ENCODE results near the gene R3HDM4. TPM values are rescaled to one million over a fixed set of nuclear protein-coding genes. Genes with fewer than 3 reads are reported as not detected.
"Not testable (repeated sequence)": the region's sequence is repeated elsewhere in the genome, so short reads cannot be mapped to it uniquely, and the experiment has no call there.

The R3HDM4 gene
- polyA plus RNA-seq, 1 experiment: 24.0 TPM

DNA sequence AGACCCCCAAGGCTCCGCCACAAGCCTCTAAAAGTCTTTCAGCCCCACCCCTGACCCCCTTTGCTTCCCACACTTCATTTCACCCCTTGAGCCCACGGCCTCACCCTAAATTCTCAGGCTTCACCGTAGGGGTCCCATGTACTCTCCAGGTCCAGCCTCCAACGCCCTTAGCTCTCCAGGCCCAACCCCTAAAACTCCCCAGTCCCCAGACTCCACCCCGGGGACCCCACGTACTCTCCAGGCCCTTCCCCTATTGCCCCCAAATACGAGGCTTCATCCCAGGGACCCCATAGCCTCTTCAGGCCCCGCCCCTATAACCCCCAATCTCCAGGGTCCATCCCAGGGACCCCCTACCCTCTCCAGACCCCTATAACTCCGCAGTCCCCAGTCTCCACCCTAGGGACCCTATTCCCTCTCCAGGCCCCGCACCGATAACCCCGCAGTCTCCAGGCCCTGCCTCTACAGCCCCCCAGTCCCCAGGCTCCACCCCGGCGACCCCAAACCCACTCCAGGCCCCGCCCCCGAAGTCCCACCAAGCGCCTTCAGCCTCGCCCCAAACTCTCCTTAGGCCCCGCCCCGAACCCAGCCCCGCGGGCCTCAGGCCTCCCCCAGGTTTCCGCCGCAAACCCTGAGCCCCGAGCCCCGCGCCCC, 20.7 kb downstream of the R3HDM4 start:
- peak overlapping the region; percentile 39 for H3K27ac ChIP-seq (ENCODE audit: low read depth, low read length)
- POLR2A ChIA-PET: interaction anchor here (0.6 to 1.2 kb wide), 6 partner anchors 11 to 135 kb away, joined by 3 to 5 read pairs (median 3); no protein-coding TSS in a partner anchor
- H3K9me3 ChIP-seq (ENCODE audit: control insufficient read depth, insufficient read depth, low read length): no peaks in the 10 kb centered on the region; the same call in 1 of the 2 replicates

DNA sequence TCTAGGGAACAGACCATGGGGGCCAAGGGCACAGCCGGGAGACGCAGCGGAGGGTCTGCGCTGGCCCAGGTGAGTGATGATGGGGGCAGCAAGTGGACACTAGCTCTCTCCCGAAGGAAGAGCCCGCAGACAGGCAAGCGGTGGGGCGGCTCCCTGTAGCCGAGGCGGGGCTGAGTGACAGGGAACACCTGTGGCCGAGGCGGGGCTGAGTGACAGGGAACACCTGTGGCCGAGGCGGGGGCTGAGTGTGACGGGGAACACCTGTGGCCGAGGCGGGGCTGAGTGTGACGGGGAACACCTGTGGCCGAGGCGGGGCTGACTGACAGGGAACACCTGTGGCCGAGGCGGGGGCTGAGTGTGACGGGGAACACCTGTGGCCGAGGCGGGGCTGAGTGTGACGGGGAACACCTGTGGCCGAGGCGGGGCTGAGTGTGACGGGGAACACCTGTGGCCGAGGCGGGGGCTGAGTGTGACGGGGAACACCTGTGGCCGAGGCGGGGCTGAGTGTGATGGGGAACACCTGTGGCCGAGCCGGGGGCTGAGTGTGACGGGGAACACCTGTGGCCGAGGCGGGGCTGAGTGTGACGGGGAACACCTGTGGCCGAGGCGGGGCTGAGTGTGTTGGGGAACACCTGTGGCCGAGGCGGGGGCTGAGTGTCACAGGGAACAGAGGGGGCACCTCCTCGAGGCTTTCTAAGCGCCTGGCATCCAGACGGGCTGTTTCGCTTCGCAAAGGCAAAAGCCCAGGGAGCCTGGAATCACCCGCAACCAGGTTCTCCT, 21.4 kb downstream of the R3HDM4 start:
- DNase-seq (ENCODE audit: low read depth, low spot score); H3K27me3 ChIP-seq (ENCODE audit: control insufficient read depth, insufficient read depth, low read length); CTCF ChIA-PET; H3K27ac ChIP-seq (ENCODE audit: low read depth, low read length); H3K9me3 ChIP-seq (ENCODE audit: control insufficient read depth, insufficient read depth, low read length): not testable (repeated sequence)
- POLR2A ChIA-PET: interaction anchor here (0.7 to 1.0 kb wide), 2 partner anchors 11 to 114 kb away, joined by 4 to 5 read pairs; no protein-coding TSS in a partner anchor
- H3K4me3 ChIP-seq (ENCODE audit: low read depth, low read length): peak overlapping the region; percentile 82

More for the DNA sequence above, 20.7 kb downstream of the R3HDM4 start:
- H3K27me3 ChIP-seq (ENCODE audit: control insufficient read depth, insufficient read depth, low read length): no peaks in the 10 kb centered on the region
- peak overlapping the region; percentile 82 for H3K4me3 ChIP-seq (ENCODE audit: low read depth, low read length)
- CTCF ChIA-PET: no interaction called here
- DNase-seq (ENCODE audit: low read depth, low spot score): no peak
- no peak for TF ChIP-seq CTCF (IDR thresholded peaks at IDR 0.05; ENCODE audit: low read depth, low read length)

GRCh38 chr19:890831-891230, 22.2 kb downstream of the R3HDM4 start:
- Histone ChIP-seq H3K27ac (ENCODE audit: low read depth, low read length) (no peak overlapping the region), H3K4me3 (ENCODE audit: low read depth, low read length) (no peak overlapping the region), H3K9me3 (ENCODE audit: control insufficient read depth, insufficient read depth, low read length) (no peaks in the 10 kb centered on the region; the same call in 1 of the 2 replicates), H3K27me3 (ENCODE audit: control insufficient read depth, insufficient read depth, low read length) (no peaks in the 10 kb centered on the region)
- no peak for DNase-seq (ENCODE audit: low read depth, low spot score)
- POLR2A ChIA-PET: no interaction called here
- CTCF ChIA-PET: no interaction called here
- TF ChIP-seq CTCF (IDR thresholded peaks at IDR 0.05; ENCODE audit: low read depth, low read length): no peak

DNA sequence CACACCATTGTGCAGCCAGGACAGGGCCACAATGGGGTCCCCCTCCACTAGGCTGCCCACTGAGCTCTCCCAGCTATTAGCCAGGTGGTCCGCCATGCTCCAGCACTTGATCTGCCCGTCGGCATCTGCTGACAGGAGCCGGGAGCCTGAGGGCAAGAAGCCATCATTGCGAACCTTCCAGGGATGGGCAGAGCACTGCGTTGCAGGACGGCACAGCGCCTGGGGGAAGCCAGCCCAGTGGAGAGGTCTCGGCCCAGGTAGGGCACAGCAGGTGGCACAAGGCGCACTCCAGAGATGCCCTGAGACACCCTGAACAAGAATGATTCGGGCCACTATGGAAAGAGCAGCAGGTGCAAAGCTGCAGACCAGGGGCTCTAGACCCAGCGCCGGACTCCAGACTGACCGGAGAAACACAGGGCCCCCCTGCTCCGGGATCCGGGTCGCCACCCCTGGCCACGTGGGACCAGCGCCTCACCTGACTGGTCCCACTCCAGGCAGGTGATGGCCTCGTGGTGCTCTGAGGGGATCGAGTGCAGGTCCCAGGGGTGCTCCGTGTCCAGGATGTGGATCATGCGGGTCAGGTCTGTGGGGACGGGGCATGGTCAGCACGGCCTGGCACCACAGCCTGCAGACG, 23.2 kb downstream of the R3HDM4 start:
- Histone ChIP-seq H3K27ac (ENCODE audit: low read depth, low read length) (no peak overlapping the region), H3K4me3 (ENCODE audit: low read depth, low read length) (no peak overlapping the region), H3K9me3 (ENCODE audit: control insufficient read depth, insufficient read depth, low read length) (no peaks in the 10 kb centered on the region; the same call in 1 of the 2 replicates), H3K27me3 (ENCODE audit: control insufficient read depth, insufficient read depth, low read length) (no peaks in the 10 kb centered on the region)
- DNase-seq (ENCODE audit: low read depth, low spot score): no peak
- no peak for TF ChIP-seq CTCF (IDR thresholded peaks at IDR 0.05; ENCODE audit: low read depth, low read length)
- POLR2A ChIA-PET: interaction anchor here (0.6 kb wide), 1 partner anchor 11 kb away, joined by 3 read pairs; no protein-coding TSS in a partner anchor
- CTCF ChIA-PET: no interaction called here

DNA sequence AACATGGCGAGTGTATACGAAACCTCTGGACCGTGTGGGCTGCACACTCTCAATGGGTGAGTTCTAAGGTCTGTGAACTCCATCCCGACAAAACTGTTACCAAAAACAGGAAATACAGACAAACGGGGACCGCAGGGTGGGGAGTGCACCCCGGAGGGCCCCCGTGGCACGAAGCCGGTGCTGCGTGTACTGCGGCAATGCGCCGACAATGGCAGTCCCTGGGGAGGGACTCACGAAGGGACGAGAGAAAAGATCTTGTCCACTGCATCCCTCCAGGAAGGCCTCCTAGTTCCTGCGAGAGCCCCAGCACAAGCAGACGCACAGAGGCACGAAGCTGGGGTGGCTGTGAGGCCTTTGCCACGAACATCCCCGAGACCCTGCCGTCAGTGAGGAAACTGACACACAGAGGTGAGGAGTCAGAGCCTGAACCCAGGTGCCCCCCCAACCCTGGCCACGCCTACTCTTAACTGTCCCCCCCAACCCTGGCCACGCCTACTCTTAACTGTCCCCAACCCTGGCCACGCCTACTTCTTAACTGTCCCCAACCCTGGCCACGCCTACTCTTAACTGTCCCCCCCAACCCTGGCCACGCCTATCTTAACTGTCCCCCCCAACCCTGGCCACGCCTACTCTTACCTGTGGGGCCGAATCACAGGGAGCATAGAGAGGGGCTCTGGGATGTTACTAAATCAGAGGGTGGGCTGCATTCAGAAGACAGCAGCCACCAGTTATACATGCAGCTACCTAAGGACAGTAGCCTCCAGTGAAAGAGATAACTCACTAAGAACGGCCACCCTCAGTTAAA, 24.2 kb downstream of the R3HDM4 start:
- no peak overlapping the region for H3K27ac ChIP-seq (ENCODE audit: low read depth, low read length)
- ChIA-PET CTCF (no interaction called here), POLR2A (no interaction called here)
- TF ChIP-seq CTCF (IDR thresholded peaks at IDR 0.05; ENCODE audit: low read depth, low read length): no peak
- no peaks in the 10 kb centered on the region for H3K27me3 ChIP-seq (ENCODE audit: control insufficient read depth, insufficient read depth, low read length)
- DNase-seq (ENCODE audit: low read depth, low spot score): no peak
- no peak overlapping the region for H3K4me3 ChIP-seq (ENCODE audit: low read depth, low read length)
- H3K9me3 ChIP-seq (ENCODE audit: control insufficient read depth, insufficient read depth, low read length): no peaks in the 10 kb centered on the region; the same call in 1 of the 2 replicates
